ENCODE measurements around the gene NTHL1.

Gene NTHL1

DNA sequence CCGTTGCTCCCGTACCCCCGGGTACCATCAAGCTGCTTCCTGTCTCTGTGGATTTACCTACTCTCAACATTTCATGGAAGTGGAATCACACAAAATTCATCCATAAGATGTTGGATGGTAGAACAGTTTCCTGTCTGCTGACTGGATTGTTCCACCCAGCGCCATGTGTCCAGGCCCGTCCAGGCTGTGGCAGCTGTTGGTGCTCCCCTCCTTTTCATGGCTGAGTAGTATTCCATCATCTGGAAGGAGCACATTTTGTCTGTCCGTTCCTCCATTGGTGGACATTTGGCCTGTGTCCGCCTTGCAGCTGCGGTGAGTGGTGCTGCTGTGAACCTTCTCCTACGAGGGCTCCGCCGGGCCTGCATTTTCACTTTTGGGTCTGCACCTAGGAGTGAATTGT lies 18.5 kb upstream of the NTHL1 start:
- in situ Hi-C loops (cut with HindIII; ENCODE audit: low sequenced_read_pairs): no loop called here

DNA sequence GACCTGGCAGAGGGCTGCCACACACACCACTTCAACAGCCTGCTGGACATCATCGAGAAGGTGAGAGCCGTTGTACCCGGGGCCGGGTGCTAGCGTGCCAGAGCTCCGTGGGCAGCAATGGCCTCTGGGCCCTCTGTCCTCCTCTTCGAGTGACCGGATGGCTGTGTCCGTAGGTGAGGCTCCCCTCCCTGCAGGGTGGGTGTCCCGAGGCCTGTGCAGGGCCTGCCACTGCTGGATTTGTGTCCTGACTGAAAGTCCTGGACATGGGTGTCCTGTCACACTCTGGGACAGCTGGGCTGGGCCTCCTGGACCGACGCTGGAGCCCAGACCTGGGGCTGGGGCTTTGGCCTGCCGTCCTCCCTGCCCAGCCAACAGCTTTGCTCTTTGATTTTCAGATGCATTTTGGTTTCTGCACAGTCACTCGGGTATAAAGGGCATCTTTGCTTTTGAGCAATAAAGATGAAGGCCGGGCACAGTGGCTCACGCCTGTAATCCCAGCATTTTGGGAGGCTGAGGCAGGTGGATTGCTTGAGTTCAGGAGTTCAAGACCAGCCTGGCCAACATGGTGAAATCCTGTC lies 16.8 kb upstream of the NTHL1 start:
- in situ Hi-C loops (cut with HindIII; ENCODE audit: low sequenced_read_pairs): no loop called here

DNA sequence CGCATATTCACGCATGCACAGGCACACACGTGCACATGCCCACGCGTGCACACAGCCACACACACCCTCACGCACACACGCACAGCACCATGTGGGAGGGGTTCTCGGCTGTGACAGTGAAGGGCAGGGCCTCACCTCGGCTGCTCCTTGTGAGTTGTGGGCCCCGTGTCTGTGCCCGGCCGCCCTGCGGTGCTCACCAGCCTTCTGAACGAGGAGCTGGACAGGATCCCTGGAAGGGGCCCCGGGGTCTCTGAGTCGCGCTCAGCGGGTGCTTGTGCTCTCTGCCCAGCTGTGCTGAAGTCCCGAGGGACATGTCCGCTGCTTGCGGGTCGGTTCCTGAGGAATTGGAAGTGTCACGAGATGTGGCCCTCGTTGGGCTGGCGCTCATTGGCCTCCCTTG lies 16.2 kb upstream of the NTHL1 start:
- in situ Hi-C loops (cut with HindIII; ENCODE audit: low sequenced_read_pairs): no loop called here

DNA sequence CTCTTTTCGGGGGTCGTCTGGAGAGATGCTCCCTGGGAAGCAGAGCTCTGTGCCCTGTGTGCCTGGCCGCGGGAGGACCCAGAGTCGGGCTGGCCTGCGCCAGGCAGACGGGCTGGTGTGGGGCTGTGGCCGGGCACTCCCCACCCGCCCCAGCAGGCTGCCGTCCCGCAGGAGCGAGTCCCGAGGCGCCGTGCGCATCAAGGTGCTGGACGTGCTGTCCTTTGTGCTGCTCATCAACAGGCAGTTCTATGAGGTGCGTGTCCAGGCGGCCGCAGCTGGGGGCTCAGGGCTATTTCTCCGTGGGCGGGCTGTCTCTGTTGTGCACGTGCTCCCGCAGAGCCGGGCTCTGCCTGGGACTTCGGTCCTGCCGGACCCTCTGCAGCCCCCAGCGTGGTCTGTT lies 15.2 kb upstream of the NTHL1 start:
- in situ Hi-C loops (cut with HindIII; ENCODE audit: low sequenced_read_pairs): no loop called here

DNA sequence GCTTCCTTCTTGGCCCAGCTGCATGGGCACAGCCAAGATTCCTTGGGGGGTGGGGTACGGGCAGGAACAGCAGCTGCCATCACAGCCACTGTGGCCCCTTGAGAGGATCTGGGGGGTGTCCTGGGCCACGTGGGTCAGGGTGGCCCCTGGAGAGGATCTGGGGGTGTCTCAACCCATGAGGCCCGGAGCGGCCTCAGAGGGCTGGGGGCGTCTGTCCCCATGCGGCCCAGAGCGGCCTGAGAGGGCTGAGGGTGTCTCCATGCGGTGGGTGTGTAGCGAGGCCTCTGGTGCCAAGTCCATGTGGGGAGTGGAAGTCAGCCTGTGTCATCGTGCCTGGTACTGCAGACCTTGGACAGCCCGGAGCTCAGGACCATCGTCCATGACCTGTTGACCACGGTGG lies 13.9 kb upstream of the NTHL1 start:
- in situ Hi-C loops (cut with HindIII; ENCODE audit: low sequenced_read_pairs): no loop called here

DNA sequence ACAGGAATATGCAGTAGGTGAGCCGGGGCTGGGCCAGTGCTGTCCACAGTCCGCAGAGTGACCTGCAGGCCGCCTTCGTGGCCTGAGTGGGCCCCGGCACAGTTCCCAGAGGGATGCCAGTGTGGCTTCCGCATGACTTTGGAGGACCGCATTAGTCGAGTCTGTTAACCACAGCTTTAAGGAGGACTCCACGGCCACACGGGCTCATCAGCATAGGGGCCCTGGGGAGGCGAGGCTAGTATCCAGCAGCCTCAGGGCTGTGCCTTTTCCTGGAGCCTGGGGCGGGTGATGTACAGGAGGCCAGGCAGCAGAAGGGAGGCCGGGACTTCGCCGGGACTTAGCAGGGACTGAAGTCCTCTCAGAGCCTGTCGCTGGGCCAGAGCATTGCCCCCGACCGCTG lies 13.4 kb upstream of the NTHL1 start:
- in situ Hi-C loops (cut with HindIII; ENCODE audit: low sequenced_read_pairs): no loop called here

DNA sequence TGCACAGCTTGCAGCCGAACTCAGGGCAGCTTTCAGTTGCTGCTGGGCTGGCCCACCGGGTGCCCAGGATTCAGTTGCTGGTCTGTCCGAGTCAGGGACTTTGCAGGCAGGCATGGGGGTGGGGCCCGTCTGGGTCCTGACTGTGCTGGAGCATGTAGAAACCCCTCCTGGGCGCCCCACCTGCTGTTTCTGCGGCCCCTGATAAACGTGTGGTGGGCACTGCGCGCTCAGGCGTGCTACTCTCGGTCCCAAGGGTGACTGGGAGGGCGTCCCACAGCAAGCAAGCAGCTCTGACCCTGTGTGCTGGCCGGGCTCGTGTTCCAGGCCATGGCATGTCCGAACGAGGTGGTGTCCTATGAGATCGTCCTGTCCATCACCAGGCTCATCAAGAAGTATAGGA lies 12.7 kb upstream of the NTHL1 start:
- in situ Hi-C loops (cut with HindIII; ENCODE audit: low sequenced_read_pairs): no loop called here

DNA sequence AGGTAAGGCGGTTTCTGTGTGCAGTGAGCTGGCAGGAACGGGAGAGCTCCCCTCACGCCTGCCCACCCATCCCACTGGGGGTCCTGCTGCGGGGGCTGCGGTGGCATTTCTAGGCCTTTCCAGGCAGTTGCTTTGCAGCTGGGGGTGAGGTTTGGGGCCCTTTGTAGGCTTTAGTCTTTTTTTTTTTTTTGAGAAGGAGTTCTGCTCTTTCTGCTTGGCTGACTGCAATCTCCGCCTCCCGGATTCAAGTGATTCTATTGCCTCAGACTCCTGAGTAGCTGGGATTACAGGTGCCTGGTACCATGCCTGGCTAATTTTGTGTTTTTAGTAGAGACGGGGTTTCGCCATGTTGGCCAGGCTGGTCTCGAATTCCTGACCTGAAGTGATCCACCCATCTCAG lies 11.2 kb upstream of the NTHL1 start:
- in situ Hi-C loops (cut with HindIII; ENCODE audit: low sequenced_read_pairs): no loop called here

DNA sequence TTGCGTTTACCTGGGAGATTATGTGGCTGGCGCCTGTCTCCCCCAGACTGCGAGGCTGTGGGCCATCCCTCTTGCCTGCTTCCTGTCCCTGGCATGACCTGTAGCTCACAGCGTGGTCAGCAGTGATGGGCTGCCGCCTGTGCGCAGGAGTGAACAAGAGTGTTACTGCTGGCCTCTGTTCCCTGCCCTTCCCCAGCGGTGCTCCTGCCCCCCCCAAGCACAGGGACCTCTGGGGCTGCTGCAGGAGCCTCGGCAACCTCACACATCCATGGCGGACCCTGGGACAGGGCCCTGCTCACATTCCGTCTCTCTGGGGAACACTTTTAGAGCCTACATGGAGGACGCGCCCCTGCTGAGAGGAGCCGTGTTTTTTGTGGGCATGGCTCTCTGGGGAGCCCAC lies 10.8 kb upstream of the NTHL1 start:
- in situ Hi-C loops (cut with HindIII; ENCODE audit: low sequenced_read_pairs): no loop called here

DNA sequence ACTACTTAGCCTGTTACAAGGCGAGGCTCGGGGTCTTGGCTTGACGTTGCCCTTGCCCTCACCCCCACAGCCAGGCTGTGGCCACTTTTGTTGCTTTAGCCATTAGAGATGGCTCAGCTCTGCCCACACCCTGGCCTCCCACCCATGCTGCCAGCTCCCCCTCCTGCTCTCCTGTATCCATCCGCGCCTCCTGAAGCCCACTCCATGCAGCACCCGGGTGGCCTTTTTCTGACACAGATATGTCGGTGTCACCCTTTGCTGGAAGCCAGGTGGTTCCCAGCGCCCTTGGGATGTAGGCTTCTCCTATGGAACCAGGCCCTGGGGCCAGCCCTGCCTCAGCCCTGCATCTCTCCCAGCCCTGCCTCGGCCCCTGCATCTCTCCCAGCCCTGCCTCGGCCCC lies 9.8 kb upstream of the NTHL1 start:
- in situ Hi-C loops (cut with HindIII; ENCODE audit: low sequenced_read_pairs): no loop called here

DNA sequence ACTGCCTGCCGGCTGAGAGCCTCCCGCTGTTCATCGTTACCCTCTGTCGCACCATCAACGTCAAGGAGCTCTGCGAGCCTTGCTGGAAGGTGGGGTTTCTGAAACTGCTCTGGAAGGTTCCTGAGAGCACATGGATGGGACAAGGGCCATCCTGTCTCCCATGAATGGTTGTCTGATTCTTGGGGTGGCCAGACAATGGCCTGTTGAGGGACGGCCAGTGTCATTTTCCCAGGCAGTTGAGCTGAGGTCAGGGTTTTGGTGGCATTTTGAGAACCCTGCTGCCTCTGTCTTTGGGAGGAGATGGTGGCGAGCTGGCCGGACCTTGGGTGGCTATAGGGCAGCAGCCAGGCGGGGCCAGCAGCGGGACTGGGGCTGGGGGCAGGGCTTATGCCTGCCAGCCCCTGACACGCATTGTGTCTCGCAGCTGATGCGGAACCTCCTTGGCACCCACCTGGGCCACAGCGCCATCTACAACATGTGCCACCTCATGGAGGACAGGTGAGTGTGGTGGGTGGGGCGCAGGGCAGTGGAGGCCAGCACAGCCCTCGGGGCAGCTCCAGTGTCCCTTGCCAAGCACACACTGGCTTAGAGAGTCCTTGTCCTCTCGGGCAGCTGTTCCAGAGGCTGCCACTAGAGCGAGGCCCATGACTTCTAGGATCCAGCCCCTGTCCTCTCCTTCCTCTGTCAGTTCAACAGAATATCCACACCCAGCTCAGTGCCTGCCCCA lies 9.2 kb upstream of the NTHL1 start:
- in situ Hi-C loops (cut with HindIII; ENCODE audit: low sequenced_read_pairs): no loop called here

DNA sequence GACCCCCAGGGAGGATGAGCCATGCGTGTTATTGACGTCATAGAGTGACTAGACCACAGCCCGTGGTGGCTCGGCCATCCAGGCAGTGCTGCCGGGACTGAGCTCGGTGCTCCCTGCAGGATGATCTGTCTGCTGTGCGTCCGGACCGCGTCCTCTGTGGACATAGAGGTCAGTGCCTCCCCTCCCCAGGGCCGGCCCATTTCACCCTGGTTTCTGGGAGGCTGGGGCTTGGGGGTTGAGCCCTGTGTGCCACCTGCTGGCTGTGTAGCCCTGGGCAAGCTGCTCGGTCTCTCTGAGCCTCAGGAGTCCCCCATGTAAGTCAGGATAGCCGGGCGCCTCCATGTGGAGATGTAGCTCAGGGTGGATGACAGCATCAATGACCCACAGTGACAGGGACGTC lies 8.4 kb upstream of the NTHL1 start:
- in situ Hi-C loops (cut with HindIII; ENCODE audit: low sequenced_read_pairs): no loop called here

DNA sequence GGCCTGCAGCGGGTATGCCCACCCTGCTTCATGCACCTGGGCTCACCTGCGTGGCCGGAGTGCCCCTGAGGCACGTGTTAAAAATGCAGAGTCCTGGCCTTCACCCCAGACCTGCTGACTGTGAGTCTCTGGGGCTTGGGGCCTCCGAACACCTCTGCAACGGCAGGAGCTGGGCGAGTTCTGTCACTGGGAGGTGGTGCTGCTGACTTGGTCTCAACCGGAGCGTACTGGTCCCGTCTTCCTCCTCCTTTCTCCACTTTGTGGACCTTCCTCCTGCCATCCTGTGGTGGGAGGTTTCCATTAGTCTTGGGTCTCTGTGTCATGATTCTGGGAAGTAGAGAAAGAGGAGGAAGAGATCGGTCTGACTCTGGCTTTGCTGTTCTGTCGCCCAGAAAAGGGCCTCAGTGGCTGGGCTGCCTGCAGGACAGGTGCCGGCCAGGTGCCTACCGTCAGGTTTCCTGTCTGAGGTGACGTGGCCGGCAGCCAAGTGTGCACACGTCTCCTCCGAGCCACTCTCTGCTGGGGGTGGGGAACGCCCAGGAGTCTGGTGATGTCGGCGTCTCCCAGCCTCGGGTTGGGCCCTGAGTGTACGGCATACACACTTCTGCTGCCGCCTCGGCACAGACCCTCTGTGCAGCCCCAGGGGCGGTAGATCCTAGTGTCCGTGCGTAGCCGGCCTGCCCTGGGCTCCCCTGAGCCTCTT lies 7.1 kb upstream of the NTHL1 start:
- in situ Hi-C loops (cut with HindIII; ENCODE audit: low sequenced_read_pairs): no loop called here

DNA sequence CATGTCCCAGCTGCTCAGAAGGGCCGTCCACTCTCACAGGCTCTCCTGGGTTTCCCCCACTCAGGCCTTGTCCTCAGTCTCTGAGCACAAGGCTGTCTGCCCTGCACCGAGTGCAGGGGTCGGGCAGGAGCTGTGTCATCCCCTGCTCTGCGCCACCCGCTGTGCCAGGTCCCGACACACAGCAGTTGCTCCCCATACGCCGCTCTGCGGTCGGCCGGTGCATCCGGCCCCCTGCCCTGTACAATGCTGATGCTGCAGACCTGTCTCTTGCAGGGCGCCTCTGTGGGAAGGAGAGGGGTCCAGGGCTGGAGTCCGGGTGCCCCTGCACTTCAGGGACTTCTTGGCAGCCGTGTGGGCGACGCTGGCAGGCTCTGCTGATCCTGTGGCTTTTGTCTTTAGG lies 6.3 kb upstream of the NTHL1 start:
- in situ Hi-C loops (cut with HindIII; ENCODE audit: low sequenced_read_pairs): no loop called here

DNA sequence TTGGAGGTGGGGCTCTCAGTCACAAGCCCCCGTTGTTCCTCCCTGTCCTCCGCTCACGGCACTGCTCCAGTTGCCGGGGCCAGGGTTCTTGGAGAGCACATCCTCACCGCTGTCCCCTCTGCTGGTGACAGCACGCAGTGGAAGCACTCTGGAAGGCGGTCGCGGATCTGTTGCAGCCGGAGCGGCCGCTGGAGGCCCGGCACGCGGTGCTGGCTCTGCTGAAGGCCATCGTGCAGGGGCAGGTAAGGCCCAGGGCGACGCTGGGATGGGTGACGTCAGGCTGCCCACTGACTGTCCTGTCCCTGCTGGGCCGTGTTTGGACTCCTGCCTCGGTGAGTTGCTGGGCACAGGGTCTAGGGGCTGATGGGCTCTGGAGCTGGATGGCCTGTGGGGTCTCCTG lies 5.6 kb upstream of the NTHL1 start:
- in situ Hi-C loops (cut with HindIII; ENCODE audit: low sequenced_read_pairs): no loop called here

DNA sequence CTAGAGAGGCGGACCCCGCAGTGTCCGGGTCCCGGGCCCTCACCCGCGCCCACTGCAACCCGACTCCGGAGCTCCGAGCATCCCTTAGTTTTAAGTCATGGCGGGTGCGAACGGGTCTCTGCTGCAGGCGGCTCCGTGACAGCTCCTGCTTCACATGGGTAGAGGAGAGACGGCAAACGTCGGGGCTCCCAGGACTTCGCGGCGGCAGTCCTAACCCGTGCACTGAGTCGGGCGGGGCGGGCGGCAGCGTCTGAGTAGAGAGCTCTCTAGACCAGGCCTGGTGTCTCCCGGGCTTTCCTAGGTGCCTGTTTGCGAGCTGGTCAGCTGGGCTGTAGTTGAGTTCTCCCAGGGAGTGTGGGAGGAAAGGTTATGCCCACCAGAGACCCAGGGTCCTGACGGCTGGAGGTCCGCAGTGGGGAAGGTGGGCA lies 496 bp upstream of the NTHL1 start:
- in situ Hi-C loops (cut with HindIII; ENCODE audit: low sequenced_read_pairs): no loop called here

DNA sequence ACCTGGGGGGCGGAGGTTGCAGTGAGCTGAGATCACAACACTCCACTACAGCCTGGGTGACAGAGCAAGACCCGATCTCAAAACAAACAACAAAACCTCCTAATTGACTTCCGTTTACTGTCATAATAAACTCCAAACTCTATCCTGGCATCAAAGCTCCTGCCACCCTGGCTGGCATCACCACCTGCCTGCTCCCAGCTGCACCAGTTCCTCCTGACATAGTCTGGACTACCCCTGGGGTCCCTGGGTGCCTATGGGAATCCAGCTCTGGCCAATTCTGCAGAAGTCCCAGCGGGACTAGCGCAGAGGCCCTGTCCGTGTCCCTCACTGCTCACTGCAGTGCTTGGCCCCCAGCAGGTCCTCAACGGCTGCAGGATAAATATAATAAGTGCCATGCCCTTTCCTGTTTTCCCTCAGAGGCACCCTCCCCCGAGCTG lies 723 bp downstream of the NTHL1 start:
- in situ Hi-C loops (cut with HindIII; ENCODE audit: low sequenced_read_pairs): no loop called here

DNA sequence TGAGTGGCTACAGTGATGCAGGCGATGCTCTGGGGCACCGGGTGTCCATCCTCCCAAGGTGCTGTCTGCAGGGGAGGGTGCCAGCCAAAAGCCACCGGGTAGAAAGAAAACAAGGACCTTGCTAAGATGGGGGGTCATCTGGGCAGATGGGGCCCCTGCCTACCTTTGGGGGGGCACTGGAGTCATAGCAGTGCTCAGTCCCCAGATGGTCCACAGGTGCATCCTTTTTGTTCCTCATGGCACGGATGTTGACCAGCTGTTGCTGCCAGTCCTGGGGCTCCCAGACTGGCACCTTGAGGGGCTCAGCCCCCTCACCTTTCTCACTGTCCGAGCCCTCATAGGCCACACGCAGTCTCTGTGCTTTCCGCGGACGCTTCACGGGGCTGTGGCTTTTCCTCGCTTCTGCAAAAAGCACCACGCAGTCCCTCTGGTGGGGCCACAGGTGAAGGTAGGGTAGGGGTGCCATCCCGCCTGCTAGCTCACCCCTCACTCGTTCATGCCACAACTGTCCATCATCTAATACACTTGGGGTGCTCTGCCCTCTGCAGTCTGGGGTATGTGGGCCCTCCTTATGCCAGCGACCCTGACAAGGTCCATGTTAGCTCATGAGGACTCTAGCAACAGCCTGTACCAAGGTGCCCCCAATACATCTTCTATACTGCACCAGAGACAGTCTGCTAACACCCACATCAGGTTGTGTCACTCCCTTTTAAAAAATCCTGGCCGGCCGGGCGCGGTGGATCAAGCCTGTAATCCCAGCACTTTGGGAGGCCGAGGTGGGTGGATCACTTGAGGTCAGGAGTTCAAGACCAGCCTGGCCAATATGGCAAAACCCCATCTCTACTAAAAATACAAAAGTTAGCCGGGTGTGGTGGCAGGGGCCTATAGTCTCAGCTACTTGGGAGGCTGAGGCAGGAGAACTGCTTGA lies 1.4 kb downstream of the NTHL1 start:
- in situ Hi-C loops (cut with HindIII; ENCODE audit: low sequenced_read_pairs): no loop called here

DNA sequence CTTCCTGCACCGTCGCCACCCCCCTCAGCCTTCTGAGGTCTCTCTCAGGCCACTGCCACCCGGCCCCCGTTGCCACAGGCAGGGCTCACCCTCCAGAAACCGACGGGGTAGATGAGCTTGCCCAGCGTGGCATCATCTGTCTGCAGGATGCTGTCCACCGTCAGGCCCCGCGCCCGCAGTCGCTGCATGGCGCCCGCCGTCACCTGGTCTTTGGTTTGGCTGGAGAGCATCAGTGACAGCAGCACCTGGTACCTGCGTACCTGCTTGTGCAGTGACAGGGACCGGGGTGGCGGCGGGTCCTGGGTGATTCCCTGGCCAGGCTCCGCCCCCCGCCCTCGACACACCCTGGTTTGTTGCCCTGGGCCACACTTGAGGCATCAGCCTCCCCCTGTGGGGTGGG lies 3.1 kb downstream of the NTHL1 start:
- in situ Hi-C loops (cut with HindIII; ENCODE audit: low sequenced_read_pairs): no loop called here

DNA sequence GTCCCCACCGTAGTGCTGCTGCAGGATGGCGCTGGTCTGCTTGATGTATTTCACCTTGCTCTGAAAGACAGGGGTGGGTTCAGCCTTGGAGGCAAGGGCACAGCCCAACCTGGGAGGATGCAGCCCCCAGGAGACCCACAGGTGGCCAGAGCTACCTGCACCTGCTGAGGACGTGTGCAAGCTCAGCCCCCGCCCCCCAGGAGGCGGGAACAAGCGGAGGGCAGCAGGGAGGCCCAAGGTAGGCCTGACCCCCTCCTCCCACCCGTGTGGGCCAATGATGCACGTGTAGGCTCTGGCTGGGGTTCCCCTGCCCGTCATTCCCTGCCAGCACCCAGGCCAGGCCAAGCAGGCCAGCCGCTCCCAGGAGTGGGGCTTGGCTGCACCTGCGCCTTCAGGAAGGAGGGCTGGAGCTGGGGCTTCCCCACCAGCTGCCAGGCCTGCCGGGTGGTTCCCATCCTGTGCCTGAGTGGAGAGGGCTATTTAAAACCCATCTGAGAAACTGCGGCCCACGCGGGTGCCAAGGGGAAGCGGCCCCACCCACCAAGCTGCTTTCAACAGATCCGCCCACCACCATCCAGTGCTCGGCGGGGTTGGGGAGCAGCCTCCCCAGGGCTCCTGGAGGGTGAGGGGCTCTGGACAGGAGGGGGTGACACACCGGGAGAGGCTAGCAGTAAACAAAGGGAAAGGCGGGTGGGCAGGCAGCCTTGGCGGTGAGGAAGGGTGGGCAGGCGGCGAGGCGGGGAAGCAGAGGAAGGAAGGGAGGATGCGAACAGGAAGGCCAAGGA lies 3.8 kb downstream of the NTHL1 start:
- in situ Hi-C loops (cut with HindIII; ENCODE audit: low sequenced_read_pairs): no loop called here
